ENCODE measurements around the gene AVL9. TPM values are rescaled to one million over a fixed set of nuclear protein-coding genes. Genes with fewer than 3 reads are reported as not detected.

The AVL9 gene
- total and polyA plus RNA-seq, 9 of the 15 experiments (the other 6 are each of a cell fraction or from before 2014, with no cell fraction given): 6.4 to 66.2 (median 30.1) TPM

- TF ChIP-seq ZNF318 (IDR thresholded peaks at IDR 0.05; ENCODE audit: borderline replicate concordance in 1 of 2, low read depth in 1 of 2): no peak
- peak; percentile 70; the same call in 1 of the 2 replicates for TF ChIP-seq ESRRA (IDR thresholded peaks at IDR 0.05; ENCODE audit: borderline replicate concordance, low read depth)
- peak; percentile 94 for TF ChIP-seq GTF2E2 (tag; IDR thresholded peaks at IDR 0.05)
- TF ChIP-seq ETV6 (IDR thresholded peaks at IDR 0.05; ENCODE audit: borderline replicate concordance in 1 of 2, low read depth in 2 of 2, low read length in 1 of 2): peak in 1 of 2 experiments; percentile 29; a peak in 1 of 4 replicates
- no peak for TF ChIP-seq ETV6 (CRISPR knock-in tag; IDR thresholded peaks at IDR 0.05; ENCODE audit: borderline replicate concordance)
- TF ChIP-seq RNF2 (IDR thresholded peaks at IDR 0.05): peak; percentile 78; the same call in 1 of the 2 replicates
- TF ChIP-seq ETS2 (tag; IDR thresholded peaks at IDR 0.05; ENCODE audit: borderline replicate concordance, poor library complexity, severe bottlenecking): no peak
- TF ChIP-seq ZNF444 (CRISPR knock-in tag; IDR thresholded peaks at IDR 0.05): no peak
- no peak for TF ChIP-seq FOXA3 (CRISPR knock-in tag; conservative IDR thresholded peaks at IDR 0.05 in 1 of 2, IDR thresholded peaks at IDR 0.05 in 1 of 2)
- peak; percentile 93 for TF ChIP-seq TOE1 (IDR thresholded peaks at IDR 0.05; ENCODE audit: borderline replicate concordance)
- peak; percentile 81; the same call in 1 of the 2 replicates for TF ChIP-seq TOE1 (CRISPR knock-in tag; IDR thresholded peaks at IDR 0.05; ENCODE audit: borderline replicate concordance, low read depth)
- peak; percentile 85 for TF ChIP-seq HCFC1 (IDR thresholded peaks at IDR 0.05; ENCODE audit: low read depth, low read length)
- TF ChIP-seq NR2C2 (CRISPR knock-in tag; IDR thresholded peaks at IDR 0.05): peak; percentile 83
- peak; percentile 51 for TF ChIP-seq NR2C2 (tag; IDR thresholded peaks at IDR 0.05)
- no peak for TF ChIP-seq TCF7L2 (IDR thresholded peaks at IDR 0.05; ENCODE audit: low read depth, low read length)
- TF ChIP-seq TAF7 (tag; IDR thresholded peaks at IDR 0.05): peak; percentile 86
- no peak for TF ChIP-seq NUFIP1 (IDR thresholded peaks at IDR 0.05; ENCODE audit: partially characterized antibody)
- TF ChIP-seq ZNF316 (IDR thresholded peaks at IDR 0.05): 0 out of 2 replicates have a peak, but pooled peaks have one; percentile 20
- peak; percentile 88 for TF ChIP-seq RB1 (IDR thresholded peaks at IDR 0.05; ENCODE audit: low read depth)
- no peak for TF ChIP-seq PCBP2 (IDR thresholded peaks at IDR 0.05; ENCODE audit: low read depth, low read length, poor library complexity, severe bottlenecking)
- no peak for TF ChIP-seq COPS2 (conservative IDR thresholded peaks at IDR 0.05)
Observed at GRCh38 chr7:32490127-32490796, 5.0 kb upstream of the AVL9 start, which contains the start of gene LSM5 (continued).

Measured in K562 (cell line).